ENCODE measurements around the gene WHRN. TPM values are rescaled to one million over a fixed set of nuclear protein-coding genes. Genes with fewer than 3 reads are reported as not detected.

WHRN gene
- total and polyA plus RNA-seq, 9 of the 15 experiments (the other 6 are each of a cell fraction or from before 2014, with no cell fraction given) = 0.31 to 14.1 (median 3.0) TPM

DNA sequence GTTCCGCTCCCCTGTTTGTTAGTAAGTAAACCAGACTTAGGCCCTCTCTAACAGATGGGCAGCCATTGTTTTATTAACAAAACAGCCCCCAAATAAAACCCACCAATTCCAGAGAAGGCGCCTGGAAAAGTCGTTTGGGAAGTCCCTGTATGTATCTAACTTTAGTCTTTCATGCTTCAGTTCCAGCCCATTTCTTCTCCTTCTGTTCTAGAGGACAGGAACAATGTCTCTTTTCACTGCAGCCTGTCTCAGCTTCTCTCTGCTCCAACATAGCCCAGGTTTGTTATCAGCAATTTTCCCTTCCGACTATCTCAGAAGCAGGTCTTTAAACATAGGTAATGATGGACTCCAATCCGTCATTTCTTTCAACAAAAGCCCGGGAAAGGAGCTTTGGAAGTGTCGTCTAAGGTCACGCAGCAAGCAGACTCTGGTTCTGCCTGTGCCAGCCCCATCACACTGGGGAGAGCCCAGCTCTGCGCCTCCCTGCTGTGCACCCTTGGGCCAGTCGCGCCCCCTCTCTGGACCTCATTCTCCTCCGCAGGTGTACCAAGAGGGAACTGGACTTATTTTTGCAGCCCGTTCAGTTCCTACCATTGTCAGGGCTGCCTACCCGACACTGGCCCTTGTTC lies 107.9 kb downstream of the WHRN start (continued):
- TF ChIP-seq ZNF134 (CRISPR knock-in tag; conservative IDR thresholded peaks at IDR 0.05) (no peak), CHD1 (IDR thresholded peaks at IDR 0.05; ENCODE audit: low read length) (peak; percentile 32), PTRF (tag; IDR thresholded peaks at IDR 0.05) (no peak), ZNF785 (CRISPR knock-in tag; IDR thresholded peaks at IDR 0.05) (no peak)
- TF ChIP-seq, protein P1, sequence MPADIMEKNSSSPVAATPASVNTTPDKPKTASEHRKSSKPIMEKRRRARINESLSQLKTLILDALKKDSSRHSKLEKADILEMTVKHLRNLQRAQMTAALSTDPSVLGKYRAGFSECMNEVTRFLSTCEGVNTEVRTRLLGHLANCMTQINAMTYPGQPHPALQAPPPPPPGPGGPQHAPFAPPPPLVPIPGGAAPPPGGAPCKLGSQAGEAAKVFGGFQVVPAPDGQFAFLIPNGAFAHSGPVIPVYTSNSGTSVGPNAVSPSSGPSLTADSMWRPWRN (IDR thresholded peaks at IDR 0.05; ENCODE audit: low read depth) = no peak
- TF ChIP-seq, protein P2, sequence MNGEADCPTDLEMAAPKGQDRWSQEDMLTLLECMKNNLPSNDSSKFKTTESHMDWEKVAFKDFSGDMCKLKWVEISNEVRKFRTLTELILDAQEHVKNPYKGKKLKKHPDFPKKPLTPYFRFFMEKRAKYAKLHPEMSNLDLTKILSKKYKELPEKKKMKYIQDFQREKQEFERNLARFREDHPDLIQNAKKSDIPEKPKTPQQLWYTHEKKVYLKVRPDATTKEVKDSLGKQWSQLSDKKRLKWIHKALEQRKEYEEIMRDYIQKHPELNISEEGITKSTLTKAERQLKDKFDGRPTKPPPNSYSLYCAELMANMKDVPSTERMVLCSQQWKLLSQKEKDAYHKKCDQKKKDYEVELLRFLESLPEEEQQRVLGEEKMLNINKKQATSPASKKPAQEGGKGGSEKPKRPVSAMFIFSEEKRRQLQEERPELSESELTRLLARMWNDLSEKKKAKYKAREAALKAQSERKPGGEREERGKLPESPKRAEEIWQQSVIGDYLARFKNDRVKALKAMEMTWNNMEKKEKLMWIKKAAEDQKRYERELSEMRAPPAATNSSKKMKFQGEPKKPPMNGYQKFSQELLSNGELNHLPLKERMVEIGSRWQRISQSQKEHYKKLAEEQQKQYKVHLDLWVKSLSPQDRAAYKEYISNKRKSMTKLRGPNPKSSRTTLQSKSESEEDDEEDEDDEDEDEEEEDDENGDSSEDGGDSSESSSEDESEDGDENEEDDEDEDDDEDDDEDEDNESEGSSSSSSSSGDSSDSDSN (IDR thresholded peaks at IDR 0.05; ENCODE audit: borderline replicate concordance in 1 of 2, low read depth in 2 of 2, low read length in 2 of 2) = 0 out of 4 replicates have a peak, but pooled peaks of 1 of the 2 experiments have one; percentile 13

Data from K562 (cell line).